Activated B cell treated with CpG ODN at 0.5 μM for 24 hours (primary cell): Measurements from ENCODE around the gene BASP1. TPM values are rescaled to one million over a fixed set of nuclear protein-coding genes. Genes with fewer than 3 reads are reported as not detected.

Experiments used
- ATAC-seq: fragments of 200-7000 bp; cut with Tn5 transposase; one replicate; pipeline ENCODE4 v1.10.0; 2021; ENCODE audit warnings: low read depth, mild to moderate bottlenecking, moderate library complexity
- CTCF ChIA-PET: fragments of 350-600 bp; sonication (Branson Sonifier 250); formaldehyde crosslinking; loops from one replicate; lab custom pipeline; 2021; ENCODE audit warnings: antibody characterized with exemption; lab: Charles Lee
- POLR2A ChIA-PET: fragments of 350-600 bp; sonication (Branson Sonifier 250); formaldehyde crosslinking; loops from one replicate; lab custom pipeline; 2021; ENCODE audit warnings: antibody characterized with exemption; lab: Charles Lee
- DNase-seq: peaks from one replicate; pipeline ENCODE4 v3.0.0; 2022
- H3K27ac Mint-ChIP-seq: one replicate; pipeline ENCODE4 v1.8.0; 2020; ENCODE audit warnings: mixed read lengths
- H3K27me3 Mint-ChIP-seq: one replicate; pipeline ENCODE4 v1.8.0; 2021; ENCODE audit warnings: mixed read lengths
- H3K36me3 Mint-ChIP-seq: one replicate; pipeline ENCODE4 v1.8.0; 2021; ENCODE audit warnings: low read depth, mixed read lengths
- H3K4me1 Mint-ChIP-seq: one replicate; pipeline ENCODE4 v1.8.0; 2021; ENCODE audit warnings: mixed read lengths
- H3K4me3 Mint-ChIP-seq: one replicate; pipeline ENCODE4 v1.8.0; 2020; ENCODE audit warnings: mild to moderate bottlenecking, mixed read lengths
- H3K9me3 Mint-ChIP-seq: one replicate; pipeline ENCODE4 v1.8.0; 2020; ENCODE audit warnings: mixed read lengths
- intact Hi-C: fragments of 100-400 bp; cut with micrococcal nuclease; formaldehyde crosslinking; loops from one replicate; pipeline ENCODE4 v1.15.1; 2024
- total RNA-seq: library from RNA; stranded (reverse); gene quantifications from 2 replicates; pipeline ENCODE4 v1.2.3, GENCODE V29; 2022
- TF ChIP-seq, protein P1 (sequence below): fragments of 200-600 bp; IDR thresholded peaks from one replicate; pipeline ENCODE4 v1.8.0; 2022; ENCODE audit warnings: antibody characterized with exemption, mild to moderate bottlenecking

Gene BASP1
- total RNA-seq, 1 donor from 2014 or later: 316 TPM

- DNase-seq: no peak
- peak overlapping the region; percentile 44 for H3K4me3 Mint-ChIP-seq
- intact Hi-C loops: loop anchor here (1.0 to 10.0 kb wide), 4 partner anchors 12 to 1439 kb away; no protein-coding TSS in a partner anchor
- peak overlapping the region; percentile 95 for H3K27ac Mint-ChIP-seq
- no peaks in the 10 kb centered on the region for H3K27me3 Mint-ChIP-seq
- peaks cover 9% of the 10 kb centered on the region for H3K9me3 Mint-ChIP-seq
- ChIA-PET POLR2A (interaction anchor here (0.6 to 5.3 kb wide), 9 partner anchors 12 to 61 kb away, joined by 3 to 90 read pairs (median 7); partner anchors contain the start of gene BASP1), CTCF (interaction anchor here (0.9 to 2.7 kb wide), 3 partner anchors 23 to 40 kb away, joined by 3 to 22 read pairs (median 4); no protein-coding TSS in a partner anchor)
- H3K4me1 Mint-ChIP-seq: peaks cover 93% of the 10 kb centered on the region
- peak; percentile 43 for ATAC-seq
- H3K36me3 Mint-ChIP-seq: peaks cover 77% of the 10 kb centered on the region
- TF ChIP-seq, protein P1, sequence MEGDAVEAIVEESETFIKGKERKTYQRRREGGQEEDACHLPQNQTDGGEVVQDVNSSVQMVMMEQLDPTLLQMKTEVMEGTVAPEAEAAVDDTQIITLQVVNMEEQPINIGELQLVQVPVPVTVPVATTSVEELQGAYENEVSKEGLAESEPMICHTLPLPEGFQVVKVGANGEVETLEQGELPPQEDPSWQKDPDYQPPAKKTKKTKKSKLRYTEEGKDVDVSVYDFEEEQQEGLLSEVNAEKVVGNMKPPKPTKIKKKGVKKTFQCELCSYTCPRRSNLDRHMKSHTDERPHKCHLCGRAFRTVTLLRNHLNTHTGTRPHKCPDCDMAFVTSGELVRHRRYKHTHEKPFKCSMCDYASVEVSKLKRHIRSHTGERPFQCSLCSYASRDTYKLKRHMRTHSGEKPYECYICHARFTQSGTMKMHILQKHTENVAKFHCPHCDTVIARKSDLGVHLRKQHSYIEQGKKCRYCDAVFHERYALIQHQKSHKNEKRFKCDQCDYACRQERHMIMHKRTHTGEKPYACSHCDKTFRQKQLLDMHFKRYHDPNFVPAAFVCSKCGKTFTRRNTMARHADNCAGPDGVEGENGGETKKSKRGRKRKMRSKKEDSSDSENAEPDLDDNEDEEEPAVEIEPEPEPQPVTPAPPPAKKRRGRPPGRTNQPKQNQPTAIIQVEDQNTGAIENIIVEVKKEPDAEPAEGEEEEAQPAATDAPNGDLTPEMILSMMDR: no peak
These were observed 38.1 kb downstream of the BASP1 start for GRCh38 chr5:17255471-17256021.

GRCh38 chr5:17256171-17256570 lies 38.7 kb downstream of the BASP1 start:
- POLR2A ChIA-PET: interaction anchor here (1.1 to 5.3 kb wide), 8 partner anchors 12 to 60 kb away, joined by 3 to 90 read pairs (median 32); partner anchors contain the start of gene BASP1
- intact Hi-C loops: loop anchor here (2.0 to 10.0 kb wide), 2 partner anchors 101 to 1439 kb away; no protein-coding TSS in a partner anchor
- H3K27ac Mint-ChIP-seq: peak overlapping the region; percentile 95

GRCh38 chr5:17256839-17257238 lies 39.4 kb downstream of the BASP1 start:
- H3K27ac Mint-ChIP-seq: peak overlapping the region; percentile 95
- DNase-seq (no peak), ATAC-seq (no peak)
- H3K9me3 Mint-ChIP-seq: peaks cover 9% of the 10 kb centered on the region
- peak overlapping the region; percentile 44 for H3K4me3 Mint-ChIP-seq
- no peaks in the 10 kb centered on the region for H3K27me3 Mint-ChIP-seq
- CTCF ChIA-PET: interaction anchor here (1.3 to 2.7 kb wide), 4 partner anchors 21 to 41 kb away, joined by 5 to 22 read pairs (median 6); no protein-coding TSS in a partner anchor
- peaks cover 93% of the 10 kb centered on the region for H3K4me1 Mint-ChIP-seq
- POLR2A ChIA-PET: interaction anchor here (1.6 to 5.3 kb wide), 9 partner anchors 11 to 99 kb away, joined by 5 to 90 read pairs (median 30); partner anchors contain the start of gene BASP1
- H3K36me3 Mint-ChIP-seq: peaks cover 75% of the 10 kb centered on the region
- TF ChIP-seq, protein P1: no peak
- intact Hi-C loops: loop anchor here (1.0 to 10.0 kb wide), 6 partner anchors 19 to 1438 kb away; no protein-coding TSS in a partner anchor

More at GRCh38 chr5:17256171-17256570, 38.7 kb downstream of the BASP1 start:
- peak overlapping the region; percentile 44 for H3K4me3 Mint-ChIP-seq
- ATAC-seq (no peak), DNase-seq (no peak)
- peaks cover 9% of the 10 kb centered on the region for H3K9me3 Mint-ChIP-seq
- TF ChIP-seq, protein P1: no peak
- CTCF ChIA-PET: interaction anchor here (0.9 to 2.7 kb wide), 2 partner anchors 22 to 40 kb away, joined by 4 to 22 read pairs; no protein-coding TSS in a partner anchor
- peaks cover 92% of the 10 kb centered on the region for H3K4me1 Mint-ChIP-seq
- peaks cover 74% of the 10 kb centered on the region for H3K36me3 Mint-ChIP-seq
- H3K27me3 Mint-ChIP-seq: no peaks in the 10 kb centered on the region

GRCh38 chr5:17257705-17258273 lies 40.4 kb downstream of the BASP1 start:
- peaks cover 93% of the 10 kb centered on the region for H3K4me1 Mint-ChIP-seq
- peaks cover 77% of the 10 kb centered on the region for H3K36me3 Mint-ChIP-seq
- H3K9me3 Mint-ChIP-seq: peaks cover 11% of the 10 kb centered on the region
- intact Hi-C loops: loop anchor here (1.0 to 10.0 kb wide), 7 partner anchors 10 to 1437 kb away; no protein-coding TSS in a partner anchor
- no peaks in the 10 kb centered on the region for H3K27me3 Mint-ChIP-seq
- ATAC-seq (peak; percentile 88), DNase-seq (no peak)
- POLR2A ChIA-PET: interaction anchor here (0.5 to 5.3 kb wide), 15 partner anchors 10 to 98 kb away, joined by 3 to 90 read pairs (median 8); partner anchors contain the start of gene BASP1
- H3K4me3 Mint-ChIP-seq: peak overlapping the region; percentile 68
- TF ChIP-seq, protein P1: no peak
- peak overlapping the region; percentile 95 for H3K27ac Mint-ChIP-seq
- CTCF ChIA-PET: interaction anchor here (0.9 to 2.7 kb wide), 7 partner anchors 9 to 42 kb away, joined by 3 to 22 read pairs (median 5); no protein-coding TSS in a partner anchor
